Measurements from ENCODE around the gene GLRA1. TPM values are rescaled to one million over a fixed set of nuclear protein-coding genes. Genes with fewer than 3 reads are reported as not detected.
"Not testable (repeated sequence)": the region's sequence is repeated elsewhere in the genome, so short reads cannot be mapped to it uniquely, and the experiment has no call there.

GLRA1 gene
- total RNA-seq, 1 donor from 2014 or later: 0.22 TPM

DNA sequence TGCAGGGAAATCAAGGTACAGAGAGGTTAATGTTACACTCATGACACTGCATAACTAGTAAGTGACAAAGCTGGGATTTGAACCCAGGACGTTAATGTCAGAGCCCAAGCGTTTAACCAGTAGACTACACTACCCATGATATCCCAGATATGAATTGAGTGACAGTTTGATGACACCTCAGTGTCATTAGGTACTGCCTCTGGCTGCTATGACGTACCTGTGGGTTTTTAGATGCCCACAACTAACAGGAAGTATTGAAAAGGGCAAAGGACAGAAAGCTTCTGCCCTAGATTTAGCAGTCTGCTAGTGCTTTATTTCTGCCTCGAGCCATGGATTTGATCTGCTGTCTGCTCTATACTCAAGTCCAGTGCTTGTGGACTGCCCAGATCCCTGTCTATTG lies 56.2 kb downstream of the GLRA1 start:
- no peak for DNase-seq
- Mint-ChIP-seq H3K36me3 (ENCODE audit: unreplicated experiment) (no peaks in the 10 kb centered on the region), H3K9me3 (ENCODE audit: unreplicated experiment) (no peaks in the 10 kb centered on the region), H3K4me3 (ENCODE audit: unreplicated experiment) (no peak overlapping the region), H3K27ac (ENCODE audit: unreplicated experiment) (no peak overlapping the region), H3K27me3 (ENCODE audit: unreplicated experiment) (peaks cover 2% of the 10 kb centered on the region), H3K4me1 (ENCODE audit: low read depth, unreplicated experiment) (no peaks in the 10 kb centered on the region)
- TF ChIP-seq, protein P1, sequence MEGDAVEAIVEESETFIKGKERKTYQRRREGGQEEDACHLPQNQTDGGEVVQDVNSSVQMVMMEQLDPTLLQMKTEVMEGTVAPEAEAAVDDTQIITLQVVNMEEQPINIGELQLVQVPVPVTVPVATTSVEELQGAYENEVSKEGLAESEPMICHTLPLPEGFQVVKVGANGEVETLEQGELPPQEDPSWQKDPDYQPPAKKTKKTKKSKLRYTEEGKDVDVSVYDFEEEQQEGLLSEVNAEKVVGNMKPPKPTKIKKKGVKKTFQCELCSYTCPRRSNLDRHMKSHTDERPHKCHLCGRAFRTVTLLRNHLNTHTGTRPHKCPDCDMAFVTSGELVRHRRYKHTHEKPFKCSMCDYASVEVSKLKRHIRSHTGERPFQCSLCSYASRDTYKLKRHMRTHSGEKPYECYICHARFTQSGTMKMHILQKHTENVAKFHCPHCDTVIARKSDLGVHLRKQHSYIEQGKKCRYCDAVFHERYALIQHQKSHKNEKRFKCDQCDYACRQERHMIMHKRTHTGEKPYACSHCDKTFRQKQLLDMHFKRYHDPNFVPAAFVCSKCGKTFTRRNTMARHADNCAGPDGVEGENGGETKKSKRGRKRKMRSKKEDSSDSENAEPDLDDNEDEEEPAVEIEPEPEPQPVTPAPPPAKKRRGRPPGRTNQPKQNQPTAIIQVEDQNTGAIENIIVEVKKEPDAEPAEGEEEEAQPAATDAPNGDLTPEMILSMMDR (IDR thresholded peaks at IDR 0.05; ENCODE audit: partially characterized antibody, unreplicated experiment): no peak

DNA sequence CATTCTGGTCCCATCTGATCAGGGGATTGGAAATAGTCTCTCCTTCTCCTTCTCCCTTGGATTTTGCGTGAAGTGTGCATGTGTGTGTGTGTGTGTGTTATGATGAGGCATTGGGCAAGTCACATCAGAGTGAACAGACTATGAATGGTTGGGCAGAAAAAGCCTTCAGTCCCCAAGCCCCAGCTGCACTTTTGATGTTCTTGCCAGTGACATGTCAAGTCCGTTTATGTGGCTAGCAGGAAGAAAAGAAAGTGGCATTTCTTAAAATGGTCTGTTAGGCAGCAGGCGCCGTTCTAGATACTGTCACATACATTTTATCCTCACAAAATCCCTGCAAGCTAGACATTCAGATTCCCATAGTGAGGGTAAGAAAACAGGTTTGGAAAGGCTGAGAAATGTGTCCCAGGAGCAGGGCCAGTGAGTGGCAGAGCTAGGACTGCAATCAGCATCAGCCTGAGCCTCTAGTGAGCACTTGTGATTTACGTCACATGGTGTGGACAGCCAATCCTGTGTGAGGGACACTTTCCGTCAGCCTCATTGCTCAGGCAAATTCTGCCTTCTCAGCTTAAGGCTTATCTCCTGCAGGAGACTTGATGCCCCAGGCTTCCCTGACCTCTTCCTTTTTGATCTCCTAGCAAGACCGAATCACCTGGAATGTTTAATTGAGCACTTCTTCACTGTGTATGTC lies 60.4 kb downstream of the GLRA1 start:
- H3K4me3 Mint-ChIP-seq (ENCODE audit: unreplicated experiment): no peak overlapping the region
- H3K9me3 Mint-ChIP-seq (ENCODE audit: unreplicated experiment): no peaks in the 10 kb centered on the region
- no peaks in the 10 kb centered on the region for H3K36me3 Mint-ChIP-seq (ENCODE audit: unreplicated experiment)

DNA sequence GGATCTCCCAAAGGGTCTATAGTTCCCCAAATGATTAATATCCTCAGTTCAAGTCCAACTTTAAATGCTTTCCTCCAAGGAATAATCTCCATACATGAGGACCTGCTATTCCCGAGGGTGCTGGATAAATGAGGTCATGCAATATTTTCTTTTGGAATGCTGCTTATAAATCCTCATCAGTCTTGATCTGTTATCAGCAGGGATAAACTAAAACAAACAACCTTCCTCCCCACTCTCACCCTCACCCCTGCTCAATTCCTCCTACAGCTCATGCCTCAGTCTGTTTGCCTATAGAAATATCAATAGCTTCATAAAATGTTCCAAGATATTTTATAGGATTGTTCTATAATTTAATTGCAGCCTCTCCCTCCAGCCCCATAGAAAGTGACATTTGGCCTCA lies 61.1 kb downstream of the GLRA1 start:
- H3K27ac Mint-ChIP-seq (ENCODE audit: unreplicated experiment): no peak overlapping the region
- no peaks in the 10 kb centered on the region for H3K36me3 Mint-ChIP-seq (ENCODE audit: unreplicated experiment)
- peaks cover 2% of the 10 kb centered on the region for H3K27me3 Mint-ChIP-seq (ENCODE audit: unreplicated experiment)
- no peak overlapping the region for H3K4me3 Mint-ChIP-seq (ENCODE audit: unreplicated experiment)
- DNase-seq: no peak
- TF ChIP-seq, protein P1 (IDR thresholded peaks at IDR 0.05; ENCODE audit: partially characterized antibody, unreplicated experiment): no peak
- H3K4me1 Mint-ChIP-seq (ENCODE audit: low read depth, unreplicated experiment): no peaks in the 10 kb centered on the region
- H3K9me3 Mint-ChIP-seq (ENCODE audit: unreplicated experiment): no peaks in the 10 kb centered on the region

More for the DNA sequence above, 60.4 kb downstream of the GLRA1 start:
- Mint-ChIP-seq H3K27me3 (ENCODE audit: unreplicated experiment) (peaks cover 2% of the 10 kb centered on the region), H3K27ac (ENCODE audit: unreplicated experiment) (no peak overlapping the region), H3K4me1 (ENCODE audit: low read depth, unreplicated experiment) (no peaks in the 10 kb centered on the region)
- no peak for DNase-seq
- TF ChIP-seq, protein P1 (IDR thresholded peaks at IDR 0.05; ENCODE audit: partially characterized antibody, unreplicated experiment): no peak

DNA sequence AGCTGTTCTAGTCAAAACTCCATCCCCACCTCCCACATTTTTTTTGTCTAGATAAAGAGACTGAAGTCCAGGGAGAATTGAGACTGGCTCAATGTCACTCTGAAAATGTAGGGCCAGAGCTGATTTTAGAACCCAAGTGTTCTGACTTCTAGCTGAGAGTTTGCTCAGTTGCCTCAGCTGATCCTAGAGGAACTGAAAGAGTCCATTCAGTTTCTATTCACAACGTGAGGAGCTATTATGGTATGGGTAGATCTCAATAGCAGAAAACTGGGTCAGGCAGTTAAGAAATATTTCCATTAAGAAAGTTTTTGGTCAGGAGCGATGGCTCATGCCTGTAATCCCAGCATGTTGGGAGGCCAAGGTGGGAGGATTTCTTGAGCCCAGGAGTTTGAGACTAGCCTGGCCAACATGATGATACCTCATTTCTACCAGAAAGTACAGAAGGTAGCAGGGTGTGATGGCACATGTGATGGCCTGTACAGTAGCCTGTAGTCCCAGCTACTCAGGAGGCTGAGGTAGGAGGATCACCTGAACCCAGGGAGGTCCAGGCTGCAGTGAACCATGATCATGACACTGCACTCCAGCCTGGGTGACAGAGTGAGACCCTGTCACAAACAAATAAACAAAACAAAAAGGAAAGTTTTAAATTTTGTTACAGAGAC lies 61.7 kb downstream of the GLRA1 start:
- Mint-ChIP-seq H3K4me3 (ENCODE audit: unreplicated experiment) (no peak overlapping the region), H3K4me1 (ENCODE audit: low read depth, unreplicated experiment) (no peaks in the 10 kb centered on the region), H3K36me3 (ENCODE audit: unreplicated experiment) (no peaks in the 10 kb centered on the region), H3K27ac (ENCODE audit: unreplicated experiment) (no peak overlapping the region), H3K9me3 (ENCODE audit: unreplicated experiment) (no peaks in the 10 kb centered on the region), H3K27me3 (ENCODE audit: unreplicated experiment) (peaks cover 2% of the 10 kb centered on the region)
- TF ChIP-seq, protein P1 (IDR thresholded peaks at IDR 0.05; ENCODE audit: partially characterized antibody, unreplicated experiment): no peak
- DNase-seq: no peak

DNA sequence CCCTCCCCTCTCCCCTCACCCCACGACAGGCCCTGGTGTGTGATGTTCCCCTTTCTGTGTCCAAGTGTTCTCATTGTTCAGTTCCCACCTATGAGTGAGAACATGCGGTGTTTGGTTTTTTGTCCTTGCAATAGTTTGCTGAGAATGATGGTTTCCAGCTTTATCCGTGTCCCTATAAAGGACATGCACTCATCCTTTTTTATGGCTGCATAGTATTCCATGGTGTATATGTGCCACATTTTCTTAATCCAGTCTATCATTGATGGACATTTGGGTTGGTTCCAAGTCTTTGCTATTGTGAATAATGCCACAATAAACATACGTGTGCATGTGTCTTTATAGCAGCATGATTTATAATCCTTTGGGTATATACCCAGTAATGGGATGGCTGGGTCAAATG lies 63.8 kb downstream of the GLRA1 start:
- H3K9me3 Mint-ChIP-seq (ENCODE audit: unreplicated experiment); H3K27me3 Mint-ChIP-seq (ENCODE audit: unreplicated experiment); H3K36me3 Mint-ChIP-seq (ENCODE audit: unreplicated experiment); DNase-seq; H3K4me1 Mint-ChIP-seq (ENCODE audit: low read depth, unreplicated experiment); H3K27ac Mint-ChIP-seq (ENCODE audit: unreplicated experiment); H3K4me3 Mint-ChIP-seq (ENCODE audit: unreplicated experiment): not testable (repeated sequence)

Measured in glutamatergic neuron (in vitro differentiated cells).